HT-29 (cell line): ENCODE results near the gene PLEKHG4B. TPM values are rescaled to one million over a fixed set of nuclear protein-coding genes. Genes with fewer than 3 reads are reported as not detected.
"Not testable (repeated sequence)": the region's sequence is repeated elsewhere in the genome, so short reads cannot be mapped to it uniquely, and the experiment has no call there.

Source experiments
- DNase-seq: peaks from one replicate; pipeline ENCODE4 v3.0.0-alpha.2; 2015; ENCODE audit warnings: low spot score
- total RNA-seq: library from RNA; depleted of rRNA; stranded (reverse); fragments of >200 nt; shearing (Covaris generic); gene quantifications from 2 replicates; pipeline ENCODE4 v1.2.3, GENCODE V29; 2014

The PLEKHG4B gene
- total RNA-seq, 1 experiment from 2014 or later, result not detected

GRCh38 chr5:93221-93980, 1.4 kb downstream of the PLEKHG4B start:
- no peak for DNase-seq

GRCh38 chr5:94113-94892, 2.3 kb downstream of the PLEKHG4B start:
- DNase-seq, result no peak

GRCh38 chr5:95241-95980, 3.4 kb downstream of the PLEKHG4B start:
- no peak for DNase-seq

- DNase-seq, result no peak
These were observed 5.2 kb downstream of the PLEKHG4B start for GRCh38 chr5:96976-97660.

- DNase-seq, result no peak
These were observed 7.8 kb downstream of the PLEKHG4B start for GRCh38 chr5:99815-100214.

- DNase-seq, result no peak
These were observed 10.6 kb downstream of the PLEKHG4B start for GRCh38 chr5:102411-103043.

- not testable (repeated sequence) for DNase-seq
These were observed 12.1 kb downstream of the PLEKHG4B start for GRCh38 chr5:104106-104505.

GRCh38 chr5:104778-105296, 12.9 kb downstream of the PLEKHG4B start:
- DNase-seq, result no peak

GRCh38 chr5:105504-106070, 13.6 kb downstream of the PLEKHG4B start:
- DNase-seq, result no peak

- DNase-seq, result no peak
These were observed 14.6 kb downstream of the PLEKHG4B start for GRCh38 chr5:106587-106986.

GRCh38 chr5:107526-107925, 15.6 kb downstream of the PLEKHG4B start:
- no peak for DNase-seq

- no peak for DNase-seq
These were observed 17.9 kb downstream of the PLEKHG4B start for GRCh38 chr5:109826-110225.

GRCh38 chr5:110270-110888, 18.4 kb downstream of the PLEKHG4B start:
- DNase-seq, result no peak

- no peak for DNase-seq
These were observed 19.2 kb downstream of the PLEKHG4B start for GRCh38 chr5:111171-111570.

GRCh38 chr5:119486-120097, 27.6 kb downstream of the PLEKHG4B start:
- no peak for DNase-seq

GRCh38 chr5:121432-121831, 29.5 kb downstream of the PLEKHG4B start:
- DNase-seq, result no peak

- DNase-seq, result no peak
These were observed 33.8 kb downstream of the PLEKHG4B start for GRCh38 chr5:125815-126214.

GRCh38 chr5:126806-127205, 34.8 kb downstream of the PLEKHG4B start:
- no peak for DNase-seq

- DNase-seq, result no peak
These were observed 35.9 kb downstream of the PLEKHG4B start for GRCh38 chr5:127886-128285.

GRCh38 chr5:128446-128845, 36.5 kb downstream of the PLEKHG4B start:
- no peak for DNase-seq
